Astrocyte of the cerebellum (primary cell): ENCODE measurements around the gene ANG.
A peak's percentile ranks its signal among the peaks of the same experiment; 100 is the strongest.

Experiments used
- DNase-seq: peaks from one replicate; pipeline ENCODE4 v3.0.0-alpha.2; 2011; ENCODE audit warnings: low read depth
- H3K4me3 ChIP-seq: 2 replicates; pipeline ENCODE4 v1.5.1; 2011; ENCODE audit warnings: mild to moderate bottlenecking, low read depth, low read length, moderate library complexity
- in situ Hi-C: cut with HindIII; loops from 2 replicates; pipeline ENCODE4 v1.10.0; 2017; ENCODE audit warnings: low sequenced_read_pairs
- TF ChIP-seq, protein P1 (sequence below): IDR thresholded peaks from 2 replicates; pipeline ENCODE4 v1.5.1; 2012; ENCODE audit warnings: low read length, low read depth, moderate library complexity, mild to moderate bottlenecking; ENCODE audit errors: missing control alignments

ANG gene

DNA sequence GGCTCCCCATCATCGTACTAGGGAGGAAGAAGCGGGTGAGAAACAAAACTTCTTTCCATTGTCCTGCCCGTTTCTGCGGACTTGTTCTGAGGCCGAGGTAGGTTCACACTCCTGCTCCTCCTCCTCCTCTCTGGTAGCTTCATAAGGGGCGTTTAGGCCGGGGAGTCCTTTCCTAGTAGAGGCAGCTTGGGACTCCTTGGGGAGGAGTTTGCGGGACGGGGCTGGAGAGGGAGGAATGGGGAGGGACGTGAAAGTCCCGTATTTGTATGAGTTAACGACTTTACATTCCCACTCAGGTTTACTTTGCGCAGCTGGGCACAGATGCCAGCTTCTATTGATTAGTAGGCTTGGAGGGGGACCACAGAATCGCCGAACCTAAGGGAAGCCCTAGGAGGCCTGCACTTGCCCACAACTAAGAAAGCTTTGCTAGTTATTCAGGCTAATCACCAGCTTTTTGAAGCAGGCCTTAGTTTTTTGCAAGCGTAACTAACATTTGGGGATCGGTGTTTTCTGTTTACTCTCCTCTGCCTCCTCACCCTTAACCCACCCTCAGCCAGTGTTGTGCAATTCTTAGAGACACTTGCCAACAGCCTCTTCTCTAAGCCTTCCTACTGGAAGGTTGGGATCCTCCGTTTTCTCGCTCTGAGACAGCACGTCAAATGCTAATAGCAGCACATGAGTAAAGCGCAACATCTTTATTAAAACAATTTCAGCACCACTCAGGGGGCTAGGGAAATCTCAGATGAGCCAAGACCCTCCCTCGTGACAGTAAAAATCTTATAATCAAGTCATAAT lies 3.7 kb upstream of the ANG start:
- no peak for DNase-seq
- peak overlapping the region; percentile 81 for H3K4me3 ChIP-seq
- in situ Hi-C loops: no loop called here
- TF ChIP-seq, protein P1, sequence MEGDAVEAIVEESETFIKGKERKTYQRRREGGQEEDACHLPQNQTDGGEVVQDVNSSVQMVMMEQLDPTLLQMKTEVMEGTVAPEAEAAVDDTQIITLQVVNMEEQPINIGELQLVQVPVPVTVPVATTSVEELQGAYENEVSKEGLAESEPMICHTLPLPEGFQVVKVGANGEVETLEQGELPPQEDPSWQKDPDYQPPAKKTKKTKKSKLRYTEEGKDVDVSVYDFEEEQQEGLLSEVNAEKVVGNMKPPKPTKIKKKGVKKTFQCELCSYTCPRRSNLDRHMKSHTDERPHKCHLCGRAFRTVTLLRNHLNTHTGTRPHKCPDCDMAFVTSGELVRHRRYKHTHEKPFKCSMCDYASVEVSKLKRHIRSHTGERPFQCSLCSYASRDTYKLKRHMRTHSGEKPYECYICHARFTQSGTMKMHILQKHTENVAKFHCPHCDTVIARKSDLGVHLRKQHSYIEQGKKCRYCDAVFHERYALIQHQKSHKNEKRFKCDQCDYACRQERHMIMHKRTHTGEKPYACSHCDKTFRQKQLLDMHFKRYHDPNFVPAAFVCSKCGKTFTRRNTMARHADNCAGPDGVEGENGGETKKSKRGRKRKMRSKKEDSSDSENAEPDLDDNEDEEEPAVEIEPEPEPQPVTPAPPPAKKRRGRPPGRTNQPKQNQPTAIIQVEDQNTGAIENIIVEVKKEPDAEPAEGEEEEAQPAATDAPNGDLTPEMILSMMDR: no peak

DNA sequence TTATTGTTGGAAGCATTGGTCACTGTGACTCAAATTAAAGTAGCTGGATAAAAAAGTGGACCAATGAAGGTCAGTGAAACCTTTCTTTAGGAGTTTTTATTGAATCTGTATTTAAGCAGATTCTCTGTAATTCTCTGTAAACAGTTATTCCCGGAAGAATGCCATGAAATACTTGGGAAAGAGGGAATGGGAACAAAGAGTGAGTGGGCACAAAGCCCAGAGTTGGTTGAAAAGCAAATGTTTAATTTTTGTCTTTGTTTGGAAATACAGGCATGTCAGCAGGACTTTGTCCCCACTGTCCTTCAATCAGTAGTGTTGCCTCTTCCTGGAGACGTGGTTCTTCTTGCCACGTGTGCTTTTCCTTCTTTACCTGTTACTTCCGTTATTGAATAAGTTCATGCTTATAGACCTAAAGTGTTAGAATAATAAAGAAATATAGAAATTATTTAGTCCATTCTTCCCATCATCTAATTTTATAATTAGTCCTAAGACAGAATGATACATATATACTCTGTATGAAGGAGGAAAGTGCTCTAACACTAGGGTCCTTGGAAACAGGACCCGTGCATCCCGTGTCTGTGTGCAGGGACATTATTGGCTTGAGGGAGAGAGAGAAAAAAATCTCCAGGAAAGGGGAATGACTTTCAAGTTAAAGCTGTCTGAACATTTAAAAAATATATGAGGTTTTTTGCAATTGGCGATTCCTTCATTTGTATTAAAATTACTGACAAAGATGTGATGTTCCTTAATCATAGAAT lies 2.0 kb upstream of the ANG start:
- TF ChIP-seq, protein P1: no peak
- no peak overlapping the region for H3K4me3 ChIP-seq
- in situ Hi-C loops: no loop called here
- no peak for DNase-seq

DNA sequence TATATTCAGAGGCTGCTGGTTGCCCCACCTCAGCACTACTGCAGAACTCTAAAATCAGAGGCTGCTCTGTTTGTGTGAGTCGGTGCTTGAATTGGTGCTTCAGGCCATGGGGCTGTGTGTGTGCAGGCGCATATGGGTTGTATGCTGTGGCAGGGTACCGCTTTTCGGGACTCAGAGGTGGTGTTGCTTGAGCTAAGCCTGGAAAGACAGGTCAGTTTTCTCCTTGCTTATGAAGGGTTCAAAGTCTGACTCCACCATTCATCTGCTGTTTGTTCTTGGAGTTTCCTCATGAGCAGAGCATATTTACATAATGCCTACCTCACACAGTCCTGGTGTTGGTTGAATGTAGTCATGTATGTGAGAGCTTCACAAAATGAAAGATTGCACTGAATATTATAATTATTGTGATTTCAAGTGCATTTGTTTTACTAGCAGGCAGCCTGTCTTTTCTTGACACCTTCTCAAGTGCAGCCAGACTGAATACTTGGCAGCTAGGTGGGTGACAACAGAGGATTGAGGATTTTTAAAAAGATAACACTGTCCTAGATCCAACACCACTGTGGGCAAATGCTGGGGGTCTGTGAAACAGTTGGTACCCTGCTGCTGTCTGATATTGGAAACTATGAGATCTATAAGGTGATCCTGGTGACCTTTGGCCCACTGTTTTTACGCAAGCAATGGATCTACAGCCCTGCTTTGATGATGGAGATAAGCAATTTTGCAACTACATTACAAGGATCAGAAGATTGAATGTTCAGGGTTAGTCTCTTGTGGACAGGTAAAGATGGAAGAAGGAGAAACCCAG lies 1.0 kb upstream of the ANG start:
- TF ChIP-seq, protein P1: no peak
- DNase-seq: no peak
- no peak overlapping the region for H3K4me3 ChIP-seq
- in situ Hi-C loops: no loop called here

DNA sequence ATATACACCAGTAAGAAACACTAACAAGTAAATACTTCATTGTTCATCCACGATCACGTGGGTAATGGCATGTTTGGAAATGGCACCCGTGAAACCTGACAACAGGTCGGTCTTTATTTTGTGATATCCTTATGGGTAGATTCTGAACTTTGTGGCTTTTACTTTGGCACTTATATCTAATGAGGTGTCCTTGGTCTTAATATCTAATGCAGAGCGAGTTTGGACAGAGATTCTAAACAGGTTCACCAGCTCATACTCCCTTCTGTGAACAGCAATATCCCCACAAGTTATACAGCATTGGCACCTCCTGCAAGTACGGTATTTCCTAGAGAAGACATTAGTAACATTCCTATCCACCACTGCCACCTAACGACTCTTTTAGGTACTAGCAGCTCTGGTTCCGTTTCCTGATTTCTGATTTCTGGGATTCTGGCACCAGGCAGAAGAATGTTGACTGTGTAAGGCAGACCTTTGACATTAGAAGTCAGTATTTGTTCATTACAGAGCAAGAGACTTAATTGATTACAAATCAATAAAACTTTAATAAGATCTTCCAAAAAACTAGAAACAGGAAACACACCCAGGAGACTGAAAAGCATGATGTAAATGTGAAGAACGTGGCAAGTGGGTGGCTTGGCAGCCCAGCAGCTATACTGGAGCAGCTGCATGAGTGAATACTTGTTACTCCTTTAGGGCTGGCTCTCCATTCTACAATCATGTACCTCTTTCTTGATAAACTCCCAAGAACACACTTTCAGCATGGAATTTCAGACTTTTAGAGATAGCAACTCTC lies 2.5 kb downstream of the ANG start:
- H3K4me3 ChIP-seq: no peak overlapping the region
- peak; percentile 60 for DNase-seq
- in situ Hi-C loops: no loop called here
- TF ChIP-seq, protein P1: peak; percentile 90

DNA sequence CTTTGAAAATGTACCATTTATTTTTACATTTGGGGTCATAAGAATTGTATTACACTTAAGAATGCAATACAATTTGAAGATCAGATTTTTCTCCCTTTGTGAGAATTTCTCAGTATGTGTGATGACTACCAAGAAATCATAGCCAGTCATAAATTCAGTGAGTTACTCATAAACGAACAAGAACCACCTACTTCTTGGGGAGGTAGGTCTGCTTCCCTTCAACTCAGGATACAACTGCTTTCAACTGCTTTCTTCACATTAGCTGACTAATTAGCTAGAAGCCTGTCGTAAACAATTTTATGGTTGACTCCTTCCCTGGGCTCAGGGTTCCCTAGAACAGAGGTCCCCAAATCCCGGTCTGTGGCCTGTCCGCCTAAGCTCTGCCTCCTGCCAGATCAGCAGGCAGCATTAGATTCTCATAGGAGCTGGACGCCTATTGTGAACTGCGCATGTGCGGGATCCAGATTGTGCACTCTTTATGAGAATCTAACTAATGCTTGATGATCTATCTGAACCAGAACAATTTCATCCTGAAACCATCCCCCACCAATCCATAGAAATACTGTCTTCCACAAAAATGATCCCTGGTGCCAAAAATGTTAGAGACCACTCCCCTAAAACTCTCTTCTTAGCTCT lies 3.7 kb downstream of the ANG start:
- H3K4me3 ChIP-seq: no peak overlapping the region
- in situ Hi-C loops: no loop called here
- TF ChIP-seq, protein P1: no peak
- DNase-seq: no peak
